Measurements from ENCODE around the gene MYOG.

The MYOG gene

GRCh38 chr1:203091199-203091477 lies 5.3 kb upstream of the MYOG start:
- DNase-seq (ENCODE audit: low read depth in 2 of 3, low spot score in 1 of 3) = no peak

- no peak for DNase-seq (ENCODE audit: low read depth in 2 of 3, low spot score in 1 of 3)
Measured at GRCh38 chr1:203090421-203091198, 4.8 kb upstream of the MYOG start.

- no peak for DNase-seq (ENCODE audit: low read depth in 2 of 3, low spot score in 1 of 3)
Measured at GRCh38 chr1:203089651-203090045, 3.8 kb upstream of the MYOG start.

GRCh38 chr1:203089001-203089650 lies 3.3 kb upstream of the MYOG start:
- no peak for DNase-seq (ENCODE audit: low read depth in 2 of 3, low spot score in 1 of 3)

- no peak for DNase-seq (ENCODE audit: low read depth in 2 of 3, low spot score in 1 of 3)
Measured at GRCh38 chr1:203088441-203088840, 2.6 kb upstream of the MYOG start.

- no peak for DNase-seq (ENCODE audit: low read depth in 2 of 3, low spot score in 1 of 3)
Measured at GRCh38 chr1:203086992-203087763, 1.4 kb upstream of the MYOG start.

- DNase-seq (ENCODE audit: low read depth in 2 of 3, low spot score in 1 of 3) = peak in 2 of 3 donors; percentile 28 to 53
Measured at GRCh38 chr1:203084588-203085527, 954 bp downstream of the MYOG start.

- no peak for DNase-seq (ENCODE audit: low read depth in 2 of 3, low spot score in 1 of 3)
Measured at GRCh38 chr1:203083463-203083921, 2.3 kb downstream of the MYOG start.

- DNase-seq (ENCODE audit: low read depth in 2 of 3, low spot score in 1 of 3) = no peak
Measured at GRCh38 chr1:203082571-203083462, 3.0 kb downstream of the MYOG start.

- no peak for DNase-seq (ENCODE audit: low read depth in 2 of 3, low spot score in 1 of 3)
Measured at GRCh38 chr1:203082231-203082505, 3.6 kb downstream of the MYOG start.

GRCh38 chr1:203081465-203082230 lies 4.2 kb downstream of the MYOG start:
- no peak for DNase-seq (ENCODE audit: low read depth in 2 of 3, low spot score in 1 of 3)

- no peak for DNase-seq (ENCODE audit: low read depth in 2 of 3, low spot score in 1 of 3)
Measured at GRCh38 chr1:203080456-203080855, 5.4 kb downstream of the MYOG start.

- no peak for DNase-seq (ENCODE audit: low read depth in 2 of 3, low spot score in 1 of 3)
Measured at GRCh38 chr1:203078478-203078877, 7.3 kb downstream of the MYOG start.

GRCh38 chr1:203077956-203078355 lies 7.9 kb downstream of the MYOG start:
- DNase-seq (ENCODE audit: low read depth in 2 of 3, low spot score in 1 of 3) = no peak

GRCh38 chr1:203077367-203077766 lies 8.4 kb downstream of the MYOG start:
- DNase-seq (ENCODE audit: low read depth in 2 of 3, low spot score in 1 of 3) = no peak

GRCh38 chr1:203076031-203076511 lies 9.7 kb downstream of the MYOG start:
- DNase-seq (ENCODE audit: low read depth in 2 of 3, low spot score in 1 of 3) = no peak

- DNase-seq (ENCODE audit: low read depth in 2 of 3, low spot score in 1 of 3) = no peak
Measured at GRCh38 chr1:203075236-203076030, 10.4 kb downstream of the MYOG start.

GRCh38 chr1:203074610-203075009 lies 11.2 kb downstream of the MYOG start:
- DNase-seq (ENCODE audit: low read depth in 2 of 3, low spot score in 1 of 3) = no peak

- DNase-seq (ENCODE audit: low read depth in 2 of 3, low spot score in 1 of 3) = no peak
Measured at GRCh38 chr1:203073469-203073868, 12.3 kb downstream of the MYOG start.
